ENCODE measurements around the gene VPS4B. TPM values are rescaled to one million over a fixed set of nuclear protein-coding genes. Genes with fewer than 3 reads are reported as not detected.

Gene VPS4B
- total RNA-seq, 4 donors from 2014 or later = 25.7 to 32.1 (median 29.4) TPM

- H3K36me3 ChIP-seq = peaks cover 51 to 94% (median 78%) of the 10 kb centered on the region in 4 donors
- intact Hi-C loops (cut with DNase I) = no loop called here
- TF ChIP-seq POLR2A (IDR thresholded peaks at IDR 0.05; ENCODE audit: low read depth) (no peak), POLR2AphosphoS5 (IDR thresholded peaks at IDR 0.05) (no peak), EP300 (IDR thresholded peaks at IDR 0.05) (no peak), CTCF (IDR thresholded peaks at IDR 0.05) (no peak)
Measured at GRCh38 chr18:63356272-63356896, 65.9 kb downstream of the VPS4B start.

GRCh38 chr18:63350230-63350629, 72.0 kb downstream of the VPS4B start:
- Histone ChIP-seq H3K27me3 (no peaks in the 10 kb centered on the region), H3K36me3 (peaks cover 40 to 96% (median 72%) of the 10 kb centered on the region in 4 donors), H3K4me3 (no peak overlapping the region), H3K4me1 (peaks cover 10 to 23% (median 18%) of the 10 kb centered on the region in 4 donors), H3K9me3 (no peaks in the 10 kb centered on the region), H3K27ac (replicated peaks in 1 of 4) (no peak overlapping the region)
- WGBS = 50% methylated on average over 2 of the region's 2 CpGs
- intact Hi-C loops (cut with DNase I) = no loop called here
- TF ChIP-seq EP300 (IDR thresholded peaks at IDR 0.05) = no peak
- DNase-seq (ENCODE audit: extremely low spot score) = no peak

More at GRCh38 chr18:63356272-63356896, 65.9 kb downstream of the VPS4B start:
- Histone ChIP-seq H3K4me1 (no peaks in the 10 kb centered on the region), H3K4me3 (no peak overlapping the region), H3K9me3 (no peaks in the 10 kb centered on the region), H3K27me3 (no peaks in the 10 kb centered on the region), H3K27ac (replicated peaks in 1 of 4) (no peak overlapping the region)
- DNase-seq (ENCODE audit: extremely low spot score) = no peak
- WGBS = 75% methylated on average over 7 of the region's 7 CpGs

GRCh38 chr18:63348508-63349136, 73.7 kb downstream of the VPS4B start:
- Histone ChIP-seq H3K9me3 (no peaks in the 10 kb centered on the region), H3K27me3 (no peaks in the 10 kb centered on the region), H3K4me1 (peaks cover 15 to 27% (median 21%) of the 10 kb centered on the region in 4 donors), H3K4me3 (no peak overlapping the region), H3K27ac (replicated peaks in 1 of 4) (no peak overlapping the region), H3K36me3 (peaks cover 33 to 96% (median 71%) of the 10 kb centered on the region in 4 donors)
- DNase-seq (ENCODE audit: extremely low spot score) = no peak
- intact Hi-C loops (cut with DNase I) = no loop called here
- no peak for TF ChIP-seq CTCF (IDR thresholded peaks at IDR 0.05)
- TF ChIP-seq POLR2AphosphoS5 (IDR thresholded peaks at IDR 0.05) = no peak
- TF ChIP-seq EP300 (IDR thresholded peaks at IDR 0.05) = no peak
- TF ChIP-seq POLR2A (IDR thresholded peaks at IDR 0.05; ENCODE audit: low read depth) = no peak
- 92% methylated on average over 7 of the region's 7 CpGs for WGBS

- no peaks in the 10 kb centered on the region for H3K27me3 ChIP-seq
- 87% methylated on average over 7 of the region's 7 CpGs for WGBS
- H3K4me1 ChIP-seq = peaks cover 18 to 27% (median 22%) of the 10 kb centered on the region in 4 donors
- peak overlapping the region; percentile 5 to 54 (median 32) for H3K27ac ChIP-seq (replicated peaks in 1 of 4)
- H3K9me3 ChIP-seq = no peaks in the 10 kb centered on the region
- no peak for DNase-seq (ENCODE audit: extremely low spot score)
- intact Hi-C loops (cut with DNase I) = no loop called here
- no peak overlapping the region for H3K4me3 ChIP-seq
- H3K36me3 ChIP-seq = peaks cover 34 to 96% (median 72%) of the 10 kb centered on the region in 4 donors
- TF ChIP-seq CTCF (IDR thresholded peaks at IDR 0.05) = no peak
- TF ChIP-seq EP300 (IDR thresholded peaks at IDR 0.05) = no peak
Measured at GRCh38 chr18:63346480-63347183, 75.6 kb downstream of the VPS4B start.

GRCh38 chr18:63346031-63346430, 76.2 kb downstream of the VPS4B start:
- no peak for DNase-seq (ENCODE audit: extremely low spot score)
- intact Hi-C loops (cut with DNase I) = no loop called here

More at GRCh38 chr18:63346031-63346430, 76.2 kb downstream of the VPS4B start:
- Histone ChIP-seq H3K36me3 (peaks cover 29 to 96% (median 69%) of the 10 kb centered on the region in 4 donors), H3K9me3 (no peaks in the 10 kb centered on the region), H3K4me1 (peaks cover 18 to 27% (median 22%) of the 10 kb centered on the region in 4 donors), H3K27ac (replicated peaks in 1 of 4) (peak overlapping the region; percentile 5 to 54 (median 32)), H3K4me3 (no peak overlapping the region), H3K27me3 (no peaks in the 10 kb centered on the region)
- 43% methylated on average over 7 of the region's 7 CpGs for WGBS
- TF ChIP-seq POLR2AphosphoS5 (IDR thresholded peaks at IDR 0.05) (no peak), EP300 (IDR thresholded peaks at IDR 0.05) (no peak), POLR2A (IDR thresholded peaks at IDR 0.05; ENCODE audit: low read depth) (no peak), CTCF (IDR thresholded peaks at IDR 0.05) (no peak)

Measured in esophagus muscularis mucosa (tissue), 4 donors.